Measurements from ENCODE around the gene OTUB2.

The OTUB2 gene

DNA sequence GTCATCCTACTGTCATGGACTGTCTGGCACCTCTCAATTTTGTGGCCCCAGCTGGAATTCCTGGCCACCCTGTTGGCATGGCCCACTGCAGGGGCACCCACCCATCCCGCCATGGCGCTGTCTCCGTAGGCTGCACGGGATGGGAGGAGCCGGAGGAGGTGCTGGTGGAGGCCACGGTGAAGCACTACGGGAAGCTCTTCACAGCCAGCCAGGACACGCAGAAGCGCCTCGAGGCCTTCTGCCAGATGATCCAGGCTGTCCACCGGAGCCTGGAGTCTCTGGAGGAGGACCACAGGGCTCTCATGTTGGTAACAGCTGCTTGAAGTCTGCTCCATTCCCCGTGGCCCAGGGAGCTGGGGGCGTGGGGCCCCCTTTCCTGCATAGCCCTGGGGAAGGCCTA, 25.1 kb upstream of the OTUB2 start:
- TF ChIP-seq, protein P1, sequence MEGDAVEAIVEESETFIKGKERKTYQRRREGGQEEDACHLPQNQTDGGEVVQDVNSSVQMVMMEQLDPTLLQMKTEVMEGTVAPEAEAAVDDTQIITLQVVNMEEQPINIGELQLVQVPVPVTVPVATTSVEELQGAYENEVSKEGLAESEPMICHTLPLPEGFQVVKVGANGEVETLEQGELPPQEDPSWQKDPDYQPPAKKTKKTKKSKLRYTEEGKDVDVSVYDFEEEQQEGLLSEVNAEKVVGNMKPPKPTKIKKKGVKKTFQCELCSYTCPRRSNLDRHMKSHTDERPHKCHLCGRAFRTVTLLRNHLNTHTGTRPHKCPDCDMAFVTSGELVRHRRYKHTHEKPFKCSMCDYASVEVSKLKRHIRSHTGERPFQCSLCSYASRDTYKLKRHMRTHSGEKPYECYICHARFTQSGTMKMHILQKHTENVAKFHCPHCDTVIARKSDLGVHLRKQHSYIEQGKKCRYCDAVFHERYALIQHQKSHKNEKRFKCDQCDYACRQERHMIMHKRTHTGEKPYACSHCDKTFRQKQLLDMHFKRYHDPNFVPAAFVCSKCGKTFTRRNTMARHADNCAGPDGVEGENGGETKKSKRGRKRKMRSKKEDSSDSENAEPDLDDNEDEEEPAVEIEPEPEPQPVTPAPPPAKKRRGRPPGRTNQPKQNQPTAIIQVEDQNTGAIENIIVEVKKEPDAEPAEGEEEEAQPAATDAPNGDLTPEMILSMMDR (conservative IDR thresholded peaks at IDR 0.05; ENCODE audit: low read length) = no peak
- DNase-seq (ENCODE audit: low read depth) = no peak
- H3K4me3 ChIP-seq (ENCODE audit: low read length) = no peak overlapping the region

DNA sequence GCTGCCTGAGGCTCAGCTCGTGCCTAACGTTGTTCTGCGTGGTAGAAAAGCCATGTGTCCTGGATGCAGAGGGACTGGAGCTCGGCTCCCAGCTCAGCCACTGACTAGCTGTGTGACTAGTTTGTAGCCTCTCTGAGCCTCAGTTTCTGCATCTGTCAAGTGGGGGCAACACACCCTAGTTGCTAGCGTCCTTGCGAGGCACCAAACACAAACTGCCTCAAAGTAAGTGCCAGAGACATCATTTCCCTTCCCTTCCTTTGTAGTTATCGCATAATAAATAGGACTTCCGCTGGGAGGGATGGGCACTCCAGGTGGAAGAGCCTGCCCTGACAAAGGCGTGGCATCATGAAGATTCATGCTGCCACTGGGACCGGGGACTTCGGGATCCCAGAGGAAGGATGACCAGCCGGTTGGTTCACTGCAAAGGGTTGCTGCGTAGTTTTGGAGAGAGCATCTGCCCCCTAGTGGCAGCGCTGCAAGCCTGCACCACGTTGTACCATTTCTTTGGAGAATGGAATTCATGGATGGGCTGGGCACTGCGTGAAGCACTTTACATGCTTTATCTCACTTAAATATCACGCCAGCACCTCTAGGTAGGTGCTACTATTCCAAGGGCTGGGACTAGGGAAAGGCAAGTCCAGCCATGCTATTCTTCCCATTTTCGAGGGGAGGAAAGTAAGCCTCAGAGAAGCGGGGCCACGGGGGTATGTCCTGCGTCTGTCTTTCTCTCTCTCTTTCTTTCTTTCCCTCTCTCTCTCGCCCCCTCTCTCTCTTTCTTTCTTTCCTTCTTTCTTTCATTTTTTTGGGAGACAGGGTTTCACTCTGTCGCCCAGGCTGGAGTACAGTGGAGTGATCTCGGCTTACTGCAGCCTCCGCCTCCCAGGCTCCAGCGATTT, 24.4 kb upstream of the OTUB2 start:
- peak; percentile 68 for DNase-seq (ENCODE audit: low read depth)
- H3K4me3 ChIP-seq (ENCODE audit: low read length) = no peak overlapping the region

DNA sequence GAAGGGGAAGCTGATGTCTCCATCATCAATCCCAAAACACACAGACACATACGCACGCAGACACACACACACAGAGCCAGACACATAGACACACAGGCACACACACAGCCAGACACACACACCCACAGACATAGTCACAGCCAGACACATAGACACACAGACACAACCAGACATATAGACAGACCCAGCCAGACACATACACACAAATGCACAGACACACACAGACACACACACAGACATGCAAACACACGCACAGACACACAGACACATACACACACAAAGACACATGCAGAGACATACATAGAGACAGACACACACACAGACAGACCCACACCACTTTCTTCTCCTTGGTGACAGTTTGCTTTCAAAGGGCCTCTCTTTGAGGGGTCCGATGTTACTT, 22.7 kb upstream of the OTUB2 start:
- no peak overlapping the region for H3K4me3 ChIP-seq (ENCODE audit: low read length)
- DNase-seq (ENCODE audit: low read depth) = no peak
- TF ChIP-seq, protein P1 (conservative IDR thresholded peaks at IDR 0.05; ENCODE audit: low read length) = no peak

More for the DNA sequence above, 24.4 kb upstream of the OTUB2 start:
- TF ChIP-seq, protein P1 (conservative IDR thresholded peaks at IDR 0.05; ENCODE audit: low read length) = peak; percentile 96

DNA sequence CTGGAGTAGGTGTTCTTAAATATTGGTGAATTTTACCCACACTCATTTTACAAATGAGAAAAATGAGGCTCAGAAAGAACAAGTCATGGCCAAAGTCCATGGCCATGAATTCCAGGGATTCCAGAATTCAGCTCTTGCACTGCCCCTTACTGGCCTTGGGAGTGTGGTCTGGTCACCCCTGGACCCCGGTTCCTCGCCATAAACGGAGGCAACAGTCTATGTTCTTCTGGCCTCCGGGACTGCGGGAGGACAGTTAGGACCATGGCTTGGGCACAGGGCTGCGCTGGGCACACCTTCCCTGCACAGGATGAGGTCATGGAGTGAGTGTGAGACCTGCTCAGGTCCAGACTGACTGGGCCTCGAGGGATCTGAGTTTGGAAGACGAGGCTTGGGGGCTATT, 22.1 kb upstream of the OTUB2 start:
- no peak overlapping the region for H3K4me3 ChIP-seq (ENCODE audit: low read length)
- no peak for DNase-seq (ENCODE audit: low read depth)
- TF ChIP-seq, protein P1 (conservative IDR thresholded peaks at IDR 0.05; ENCODE audit: low read length) = no peak

DNA sequence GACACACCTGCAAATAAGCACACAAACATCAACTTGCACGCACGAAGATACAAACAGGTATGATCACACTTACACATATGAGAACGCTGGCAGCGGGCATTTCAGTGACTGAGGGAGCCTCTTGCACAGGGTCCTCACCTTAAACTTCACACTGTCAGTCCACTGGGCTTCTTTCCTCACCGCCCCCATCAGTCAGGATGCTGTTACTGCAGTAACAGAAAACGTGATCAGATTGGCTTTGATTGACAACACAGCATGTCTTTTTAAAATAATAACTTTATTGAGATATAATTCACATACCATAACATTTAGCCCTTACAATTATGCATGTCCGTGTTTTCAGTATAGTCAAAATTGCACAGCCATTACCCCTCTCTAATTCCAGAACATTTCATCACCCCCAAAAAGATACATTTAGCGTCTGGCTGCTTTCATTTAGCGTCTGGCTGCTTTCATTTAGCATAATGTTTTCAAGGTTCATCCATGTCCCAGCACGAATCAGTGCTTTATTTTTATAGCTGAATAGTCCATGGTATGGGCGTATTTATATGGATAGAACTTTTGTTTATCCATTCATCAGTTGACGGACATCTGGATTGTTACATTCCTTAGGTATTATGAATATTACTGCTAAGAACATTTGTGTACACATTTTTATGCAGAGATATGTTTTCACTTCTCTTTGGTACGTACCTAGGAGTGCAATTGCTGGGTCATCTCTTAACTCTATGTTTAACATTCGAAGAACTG, 20.6 kb upstream of the OTUB2 start:
- no peak overlapping the region for H3K4me3 ChIP-seq (ENCODE audit: low read length)
- TF ChIP-seq, protein P1 (conservative IDR thresholded peaks at IDR 0.05; ENCODE audit: low read length) = peak; percentile 50
- no peak for DNase-seq (ENCODE audit: low read depth)

- TF ChIP-seq, protein P1 (conservative IDR thresholded peaks at IDR 0.05; ENCODE audit: low read length) = no peak
- H3K4me3 ChIP-seq (ENCODE audit: low read length) = no peak overlapping the region
- no peak for DNase-seq (ENCODE audit: low read depth)
Observed at GRCh38 chr14:94008234-94008633, 17.9 kb upstream of the OTUB2 start.
